HepG2 (cell line): ENCODE measurements around the gene BCAS3. TPM values are rescaled to one million over a fixed set of nuclear protein-coding genes. Genes with fewer than 3 reads are reported as not detected.

Experiments used
- ATAC-seq: fragments of 200-7000 bp; cut with Tn5 transposase; 3 replicates; pipeline ENCODE4 v1.9.1; 2020; ENCODE audit warnings: mild to moderate bottlenecking, moderate library complexity
- BruUV-seq: library from RNA; stranded (reverse); fragments of 400-500 nt; replicated peaks from 2 replicates; lab custom pipeline; 2021; lab: Mats Ljungman, UMichigan
- CTCF ChIA-PET: fragments of 300-600 bp; formaldehyde crosslinking; extraction: SDS; loops from one replicate; lab custom pipeline; 2021; ENCODE audit warnings: low total read pairs, inconsistent platforms, low intra/inter-chr PET ratio; lab: Yijun Ruan, JAX
- POLR2A ChIA-PET: fragments of 350-600 bp; sonication (Branson Sonifier 250); formaldehyde crosslinking; loops from one replicate; lab custom pipeline; 2020; ENCODE audit warnings: antibody characterized with exemption, inconsistent platforms; lab: Yijun Ruan, JAX
- DNase-seq: peaks from one replicate; pipeline ENCODE4 v3.0.0-alpha.2; 2015; ENCODE audit warnings: low spot score
- FAIRE-seq: peaks from 3 replicates; lab custom pipeline; 2011; peaks lifted over from hg19 to GRCh38; lab: Jason Lieb, UNC
- H2AFZ ChIP-seq: one replicate; pipeline ENCODE4 v1.6.1; 2011; ENCODE audit warnings: low read length, inconsistent platforms
- H3K27ac ChIP-seq: fragments of 300-600 bp; 3 replicates; pipeline ENCODE4 v1.8.0; 2011; ENCODE audit warnings: mixed run types, mild to moderate bottlenecking, mixed read lengths, low read length, inconsistent platforms; ENCODE audit not compliant: insufficient read depth; ENCODE audit errors: extremely low read length
- H3K27me3 ChIP-seq, 2 experiments: fragments of 200-600 bp in 1 of 2; 2 replicates in 1 of 2; 3 replicates in 1 of 2; pipeline versions ENCODE4 v1.6.0 to v1.8.0; 2011; ENCODE audit warnings: low read length in 2 of 2, mild to moderate bottlenecking in 2 of 2, moderate library complexity in 2 of 2, inconsistent platforms in 1 of 2; ENCODE audit not compliant: insufficient read depth in 2 of 2, control insufficient read depth in 1 of 2
- H3K36me3 ChIP-seq, 2 experiments: fragments of 200-600 bp in 1 of 2; replicated peaks in 1 of 2; 2 replicates in 1 of 2; 3 replicates in 1 of 2; pipeline versions ENCODE4 v1.5.1 to v1.8.0; 2011; ENCODE audit warnings: low read length in 2 of 2, inconsistent platforms in 1 of 2; ENCODE audit not compliant: insufficient read depth in 2 of 2, control insufficient read depth in 1 of 2
- H3K4me1 ChIP-seq: 2 replicates; pipeline ENCODE4 v1.5.1; 2012; ENCODE audit warnings: low read length, inconsistent platforms; ENCODE audit not compliant: insufficient read depth
- H3K4me2 ChIP-seq: 2 replicates; pipeline ENCODE4 v1.6.0; 2011; ENCODE audit warnings: low read depth, low read length, inconsistent platforms
- H3K4me3 ChIP-seq, 3 experiments: fragments of 200-600 bp in 1 of 3; sonication (generic), shearing (Covaris generic) in 1 of 3; replicated peaks in 1 of 3; 2 replicates each; pipeline ENCODE4 v1.5.1; 2011 to 2016; ENCODE audit warnings: low read length in 3 of 3, inconsistent platforms in 2 of 3, low read depth in 2 of 3, mild to moderate bottlenecking in 2 of 3, control low read depth in 1 of 3, mixed read lengths in 1 of 3; ENCODE audit not compliant: insufficient read depth in 1 of 3
- H3K79me2 ChIP-seq: one replicate; pipeline ENCODE4 v1.6.1; 2011; ENCODE audit warnings: low read length, inconsistent platforms; ENCODE audit not compliant: insufficient read depth
- H3K9ac ChIP-seq: 2 replicates; pipeline ENCODE4 v1.6.0; 2011; ENCODE audit warnings: mild to moderate bottlenecking, low read depth, low read length, inconsistent platforms; ENCODE audit not compliant: insufficient read depth
- H3K9me3 ChIP-seq: 2 replicates; pipeline ENCODE4 v1.5.1; 2012; ENCODE audit warnings: mild to moderate bottlenecking, low read length
- H4K20me1 ChIP-seq: 2 replicates; pipeline ENCODE4 v1.6.0; 2011; ENCODE audit warnings: inconsistent platforms, mild to moderate bottlenecking, low read length, moderate library complexity; ENCODE audit not compliant: insufficient read depth
- FOXJ3 ChIP-seq: sonication (generic); formaldehyde crosslinking; IDR thresholded peaks from 2 replicates; pipeline ENCODE4 v1.4.0; 2020; ENCODE audit warnings: missing genetic modification reagents, mild to moderate bottlenecking, borderline replicate concordance
- FOXM1 ChIP-seq: sonication (generic); formaldehyde crosslinking; IDR thresholded peaks from 2 replicates; pipeline ENCODE4 v1.5.0; 2020; ENCODE audit warnings: missing genetic modification reagents
- HNF4G ChIP-seq, 2 experiments: sonication (generic) in 1 of 2; formaldehyde crosslinking in 1 of 2; IDR thresholded peaks; 2 replicates each; pipeline versions ENCODE4 v1.4.0 to v1.6.1; 2011 to 2020; ENCODE audit warnings: borderline replicate concordance in 2 of 2, low read depth in 2 of 2, mild to moderate bottlenecking in 2 of 2, low read length in 1 of 2, missing genetic modification reagents in 1 of 2, moderate library complexity in 1 of 2
- ZNF431 ChIP-seq: sonication (generic); formaldehyde crosslinking; IDR thresholded peaks from 2 replicates; pipeline ENCODE4 v1.9.0; 2022; ENCODE audit warnings: missing genetic modification reagents, low read depth, mild to moderate bottlenecking, borderline replicate concordance
- in situ Hi-C: cut with HindIII; loops from 2 replicates; pipeline ENCODE4 v1.10.0; 2017; ENCODE audit warnings: low pct_unique_long_range_greater_than_20kb; ENCODE audit not compliant: extremely low pct_ligation_motif_present
- intact Hi-C: fragments of 100-400 bp; cut with micrococcal nuclease; formaldehyde crosslinking; loops from one replicate; pipeline ENCODE4 v1.10.0; 2022; ENCODE audit not compliant: unreplicated experiment
- polyA plus RNA-seq, 8 experiments: library from polyadenylated mRNA; depleted of rRNA in 3 of 8; stranded (reverse) in 7 of 8; unstranded in 1 of 8; fragments of >200 nt; fragmentation: Illumina TruSeq in 4 of 8; extraction: Trizol in 4 of 8; gene quantifications; 2 replicates each; pipeline versions ENCODE4 v1.2.1 to v1.2.3, GENCODE V29; 2011 to 2016; ENCODE audit warnings: low read depth in 4 of 8, missing spikeins in 1 of 8, mixed read lengths in 1 of 8; ENCODE audit not compliant: insufficient read depth in 1 of 8
- total RNA-seq, 5 experiments: library from RNA; depleted of rRNA; stranded (reverse); fragments of >200 nt; fragmentation: Illumina TruSeq; extraction: Trizol; gene quantifications; 2 replicates each; pipeline ENCODE4 v1.2.3, GENCODE V29; 2016; ENCODE audit warnings: low read depth in 1 of 5
- TF ChIP-seq, protein P1 (sequence below): sonication (generic); formaldehyde crosslinking; IDR thresholded peaks from 2 replicates; pipeline ENCODE4 v1.4.0; 2020; ENCODE audit warnings: missing genetic modification reagents, borderline replicate concordance

The BCAS3 gene
- total and polyA plus RNA-seq, 2 of the 13 experiments (the other 11 are each of a cell fraction or from before 2014, with no cell fraction given), result 10.7 to 11.2 TPM

DNA sequence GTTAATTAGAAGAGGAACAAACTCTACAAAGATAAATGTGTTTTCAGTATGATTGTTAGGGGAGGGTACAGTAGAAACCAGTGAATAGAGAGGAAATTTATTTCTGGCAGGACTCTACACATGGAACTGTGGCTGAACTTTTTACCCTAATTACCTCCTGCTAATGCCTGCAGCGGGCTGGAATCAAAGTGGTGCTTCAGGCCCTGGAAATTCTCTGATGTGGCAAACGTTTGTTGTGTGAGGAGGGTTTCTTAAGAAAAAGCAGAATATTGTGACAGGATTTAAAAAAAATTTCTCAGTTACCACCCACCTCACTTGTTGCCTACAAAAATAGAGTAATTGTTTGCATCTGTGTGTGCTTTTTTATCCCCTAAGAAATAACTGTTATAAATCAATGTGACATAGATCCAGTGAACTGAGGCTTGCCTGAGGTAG is 154.5 kb downstream of the BCAS3 start (continued):
- no peak for TF ChIP-seq FOXM1

DNA sequence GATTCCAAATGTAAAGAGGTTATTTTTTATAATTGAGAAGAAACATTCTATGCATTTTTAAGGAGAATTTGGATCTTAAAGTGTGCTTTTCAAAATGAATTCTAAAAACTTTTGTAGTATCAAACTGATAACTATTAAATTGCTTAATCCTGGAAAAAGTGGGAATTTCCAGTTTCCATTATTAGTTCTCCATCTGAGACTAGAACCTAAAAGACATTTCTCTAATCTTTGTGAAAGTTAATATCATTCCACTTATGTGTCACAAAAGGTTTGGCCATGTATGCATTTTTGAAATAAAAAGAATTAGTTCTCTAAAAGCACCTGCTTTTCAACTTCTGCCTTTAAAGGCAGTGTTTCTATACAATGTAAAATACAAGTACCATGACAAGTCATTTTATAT is 155.0 kb downstream of the BCAS3 start:
- intact Hi-C loops (no loop called here), in situ Hi-C loops (no loop called here)
- no peaks in the 10 kb centered on the region for H4K20me1 ChIP-seq
- DNase-seq, result no peak
- H3K79me2 ChIP-seq, result no peaks in the 10 kb centered on the region
- H3K9me3 ChIP-seq, result no peaks in the 10 kb centered on the region
- TF ChIP-seq ZNF431, result no peak
- TF ChIP-seq FOXJ3, result no peak
- TF ChIP-seq, protein P1, sequence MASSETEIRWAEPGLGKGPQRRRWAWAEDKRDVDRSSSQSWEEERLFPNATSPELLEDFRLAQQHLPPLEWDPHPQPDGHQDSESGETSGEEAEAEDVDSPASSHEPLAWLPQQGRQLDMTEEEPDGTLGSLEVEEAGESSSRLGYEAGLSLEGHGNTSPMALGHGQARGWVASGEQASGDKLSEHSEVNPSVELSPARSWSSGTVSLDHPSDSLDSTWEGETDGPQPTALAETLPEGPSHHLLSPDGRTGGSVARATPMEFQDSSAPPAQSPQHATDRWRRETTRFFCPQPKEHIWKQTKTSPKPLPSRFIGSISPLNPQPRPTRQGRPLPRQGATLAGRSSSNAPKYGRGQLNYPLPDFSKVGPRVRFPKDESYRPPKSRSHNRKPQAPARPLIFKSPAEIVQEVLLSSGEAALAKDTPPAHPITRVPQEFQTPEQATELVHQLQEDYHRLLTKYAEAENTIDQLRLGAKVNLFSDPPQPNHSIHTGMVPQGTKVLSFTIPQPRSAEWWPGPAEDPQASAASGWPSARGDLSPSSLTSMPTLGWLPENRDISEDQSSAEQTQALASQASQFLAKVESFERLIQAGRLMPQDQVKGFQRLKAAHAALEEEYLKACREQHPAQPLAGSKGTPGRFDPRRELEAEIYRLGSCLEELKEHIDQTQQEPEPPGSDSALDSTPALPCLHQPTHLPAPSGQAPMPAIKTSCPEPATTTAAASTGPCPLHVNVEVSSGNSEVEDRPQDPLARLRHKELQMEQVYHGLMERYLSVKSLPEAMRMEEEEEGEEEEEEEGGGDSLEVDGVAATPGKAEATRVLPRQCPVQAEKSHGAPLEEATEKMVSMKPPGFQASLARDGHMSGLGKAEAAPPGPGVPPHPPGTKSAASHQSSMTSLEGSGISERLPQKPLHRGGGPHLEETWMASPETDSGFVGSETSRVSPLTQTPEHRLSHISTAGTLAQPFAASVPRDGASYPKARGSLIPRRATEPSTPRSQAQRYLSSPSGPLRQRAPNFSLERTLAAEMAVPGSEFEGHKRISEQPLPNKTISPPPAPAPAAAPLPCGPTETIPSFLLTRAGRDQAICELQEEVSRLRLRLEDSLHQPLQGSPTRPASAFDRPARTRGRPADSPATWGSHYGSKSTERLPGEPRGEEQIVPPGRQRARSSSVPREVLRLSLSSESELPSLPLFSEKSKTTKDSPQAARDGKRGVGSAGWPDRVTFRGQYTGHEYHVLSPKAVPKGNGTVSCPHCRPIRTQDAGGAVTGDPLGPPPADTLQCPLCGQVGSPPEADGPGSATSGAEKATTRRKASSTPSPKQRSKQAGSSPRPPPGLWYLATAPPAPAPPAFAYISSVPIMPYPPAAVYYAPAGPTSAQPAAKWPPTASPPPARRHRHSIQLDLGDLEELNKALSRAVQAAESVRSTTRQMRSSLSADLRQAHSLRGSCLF (CRISPR knock-in tag), result no peak
- no peak for TF ChIP-seq HNF4G (IDR thresholded peaks at IDR 0.05; ENCODE audit: borderline replicate concordance, low read depth, low read length)
- no peak for TF ChIP-seq HNF4G (CRISPR knock-in tag; IDR thresholded peaks at IDR 0.05; ENCODE audit: borderline replicate concordance, low read depth)
- FAIRE-seq, result no peak
- H3K27me3 ChIP-seq, result no peaks in the 10 kb centered on the region
- no peak overlapping the region for H3K4me2 ChIP-seq
- H2AFZ ChIP-seq, result no peak overlapping the region
- H3K4me1 ChIP-seq, result no peaks in the 10 kb centered on the region
- no peak for ATAC-seq
- ChIA-PET POLR2A (no interaction called here), CTCF (no interaction called here)
- no peak overlapping the region for H3K27ac ChIP-seq
- no peaks in the 10 kb centered on the region for H3K36me3 ChIP-seq
- H3K4me3 ChIP-seq, result no peak overlapping the region
- H3K9ac ChIP-seq, result no peak overlapping the region
- no TSS peak for BruUV-seq
